Chondrocyte (in vitro differentiated cells): ENCODE data around the gene IZUMO1. TPM values are rescaled to one million over a fixed set of nuclear protein-coding genes. Genes with fewer than 3 reads are reported as not detected.
A peak's percentile ranks its signal among the peaks of the same experiment; 100 is the strongest.

Experiments
- DNase-seq: peaks from one replicate; pipeline ENCODE4 v3.0.0; 2021; ENCODE audit warnings: mixed read lengths, low spot score
- H3K27ac Mint-ChIP-seq: one replicate; pipeline ENCODE4 v1.8.0; 2021; ENCODE audit warnings: mild to moderate bottlenecking, moderate library complexity, mixed read lengths; ENCODE audit not compliant: unreplicated experiment
- H3K27me3 Mint-ChIP-seq: 2 replicates; pipeline ENCODE4 v1.8.0; 2021; ENCODE audit warnings: low read depth, mixed read lengths
- H3K36me3 Mint-ChIP-seq: 2 replicates; pipeline ENCODE4 v1.8.0; 2021; ENCODE audit warnings: low read depth, mixed read lengths
- H3K4me1 Mint-ChIP-seq: 2 replicates; pipeline ENCODE4 v1.8.0; 2021; ENCODE audit warnings: low read depth, mild to moderate bottlenecking, mixed read lengths
- H3K4me3 Mint-ChIP-seq: one replicate; pipeline ENCODE4 v1.8.0; 2021; ENCODE audit warnings: mild to moderate bottlenecking, moderate library complexity, mixed read lengths; ENCODE audit not compliant: unreplicated experiment
- H3K9me3 Mint-ChIP-seq: 2 replicates; pipeline ENCODE4 v1.8.0; 2021; ENCODE audit warnings: low read depth, mixed read lengths
- CTCF ChIP-seq: fragments of 200-600 bp; sonication (generic); IDR thresholded peaks from 2 replicates; pipeline ENCODE4 v1.5.0; 2021; ENCODE audit warnings: antibody characterized with exemption, mild to moderate bottlenecking, moderate library complexity
- total RNA-seq: library from RNA; stranded (reverse); gene quantifications from 3 replicates; pipeline ENCODE4 v1.2.1, GENCODE V29; 2021

Gene IZUMO1
- total RNA-seq, 1 donor from 2014 or later, result not detected

- DNase-seq, result no peak
- Mint-ChIP-seq H3K27me3 (no peaks in the 10 kb centered on the region), H3K4me1 (peaks cover 5% of the 10 kb centered on the region), H3K27ac (no peak overlapping the region), H3K36me3 (no peaks in the 10 kb centered on the region), H3K9me3 (no peaks in the 10 kb centered on the region), H3K4me3 (no peak overlapping the region)
- TF ChIP-seq CTCF, result no peak
Observed at GRCh38 chr19:48742096-48742495, 4.6 kb downstream of the IZUMO1 start.

- H3K9me3 Mint-ChIP-seq, result no peaks in the 10 kb centered on the region
- H3K36me3 Mint-ChIP-seq, result no peaks in the 10 kb centered on the region
- H3K4me1 Mint-ChIP-seq, result peaks cover 5% of the 10 kb centered on the region
- DNase-seq, result no peak
- no peak overlapping the region for H3K4me3 Mint-ChIP-seq
- no peak overlapping the region for H3K27ac Mint-ChIP-seq
- H3K27me3 Mint-ChIP-seq, result no peaks in the 10 kb centered on the region
- TF ChIP-seq CTCF, result no peak
Observed at GRCh38 chr19:48741129-48741999, 5.3 kb downstream of the IZUMO1 start.

- DNase-seq, result no peak
- Mint-ChIP-seq H3K4me3 (peak within 1 kb of the TSS; percentile 28), H3K27ac (no peak within 1 kb of the TSS), H3K9me3 (no peaks in the 10 kb centered on the region), H3K27me3 (no peaks in the 10 kb centered on the region), H3K36me3 (no peaks in the 10 kb centered on the region), H3K4me1 (peaks cover 5% of the 10 kb centered on the region)
- no peak for TF ChIP-seq CTCF
Observed at GRCh38 chr19:48740164-48740972, 6.3 kb downstream of the IZUMO1 start, which contains the start of gene RASIP1. RASIP1 (minus strand) TSS chr19:48740610; CDS start chr19:48740282, 328 bp downstream.

- Mint-ChIP-seq H3K4me3 (peak overlapping the region; percentile 28), H3K27me3 (no peaks in the 10 kb centered on the region), H3K4me1 (peaks cover 9% of the 10 kb centered on the region), H3K36me3 (peaks cover 2% of the 10 kb centered on the region), H3K27ac (no peak overlapping the region), H3K9me3 (no peaks in the 10 kb centered on the region)
- no peak for DNase-seq
- no peak for TF ChIP-seq CTCF
Observed at GRCh38 chr19:48739404-48740163, 7.1 kb downstream of the IZUMO1 start.
